Uterus (tissue), 2 donors: ENCODE data around the gene DUSP18.

Source experiments
- CTCF ChIP-seq, 4 experiments: fragments of 200-600 bp in 2 of 4; fragments of 450-650 bp in 2 of 4; sonication (generic) in 2 of 4; IDR thresholded peaks; one replicate each; pipeline ENCODE4 v1.5.1; 2016 to 2019; ENCODE audit warnings: antibody characterized with exemption in 4 of 4, mild to moderate bottlenecking in 2 of 4, moderate library complexity in 1 of 4
- POLR2A ChIP-seq, 2 donors: fragments of 450-650 bp; IDR thresholded peaks; one replicate each; pipeline ENCODE4 v1.6.1; 2016; ENCODE audit warnings: antibody characterized with exemption in 2 of 2, mild to moderate bottlenecking in 1 of 2, moderate library complexity in 1 of 2

GRCh38 chr22:30680991-30681770 is 13.5 kb upstream of the DUSP18 start:
- TF ChIP-seq CTCF (IDR thresholded peaks at IDR 0.05) (no peak), POLR2A (IDR thresholded peaks at IDR 0.05) (no peak)
